Mesenchymal stem cell (in vitro differentiated cells and primary cell): Measurements from ENCODE around the gene FBXO11.
"Not testable (repeated sequence)": the region's sequence is repeated elsewhere in the genome, so short reads cannot be mapped to it uniquely, and the experiment has no call there.

Experiments
- DNase-seq: peaks from one replicate; pipeline ENCODE4 v3.0.0-alpha.2; 2013
- H2AFZ ChIP-seq: one replicate; pipeline ENCODE4 v1.6.1; 2013; ENCODE audit warnings: low read depth, mild to moderate bottlenecking, control low read depth, inconsistent platforms, low read length, moderate library complexity
- H2AK5ac ChIP-seq: 2 replicates; pipeline ENCODE4 v1.6.1; 2013; ENCODE audit warnings: low read length, moderate library complexity, mild to moderate bottlenecking, inconsistent platforms; ENCODE audit not compliant: severe bottlenecking
- H2BK120ac ChIP-seq: one replicate; pipeline ENCODE4 v1.6.1; 2013; ENCODE audit warnings: low read depth, mild to moderate bottlenecking, inconsistent platforms, low read length, moderate library complexity
- H2BK12ac ChIP-seq, 2 experiments: one replicate each; pipeline ENCODE4 v1.6.1; 2013; ENCODE audit warnings: inconsistent platforms in 2 of 2, low read length in 2 of 2, mild to moderate bottlenecking in 2 of 2, moderate library complexity in 2 of 2, control low read depth in 1 of 2
- H2BK15ac ChIP-seq: one replicate; pipeline ENCODE4 v1.6.1; 2013; ENCODE audit warnings: mild to moderate bottlenecking, low read depth, inconsistent platforms; ENCODE audit not compliant: poor library complexity, severe bottlenecking
- H2BK5ac ChIP-seq: 2 replicates; pipeline ENCODE4 v1.6.1; 2013; ENCODE audit warnings: low read depth, mild to moderate bottlenecking, low read length, control low read depth, inconsistent platforms; ENCODE audit not compliant: poor library complexity, severe bottlenecking
- H3K14ac ChIP-seq, 2 experiments: one replicate each; pipeline ENCODE4 v1.6.1; 2013; ENCODE audit warnings: inconsistent platforms in 2 of 2, low read length in 2 of 2, control low read depth in 1 of 2, mild to moderate bottlenecking in 1 of 2, moderate library complexity in 1 of 2
- H3K18ac ChIP-seq, 2 experiments: one replicate each; pipeline ENCODE4 v1.6.1; 2013; ENCODE audit warnings: inconsistent platforms in 2 of 2, low read length in 2 of 2, control low read depth in 1 of 2, low read depth in 1 of 2, mild to moderate bottlenecking in 1 of 2
- H3K23ac ChIP-seq, 2 experiments: one replicate each; pipeline ENCODE4 v1.6.1; 2013; ENCODE audit warnings: inconsistent platforms in 2 of 2, low read length in 2 of 2, mild to moderate bottlenecking in 2 of 2, moderate library complexity in 2 of 2, control low read depth in 1 of 2
- H3K27ac ChIP-seq: 2 replicates; pipeline ENCODE4 v1.5.1; 2013; ENCODE audit warnings: mild to moderate bottlenecking, moderate library complexity, low read length, control low read depth, inconsistent platforms; ENCODE audit not compliant: poor library complexity, severe bottlenecking
- H3K27me3 ChIP-seq, 2 experiments: 2 replicates each; pipeline versions ENCODE4 v1.6.1 to v1.7.0; 2013; ENCODE audit warnings: low read length in 2 of 2, mild to moderate bottlenecking in 2 of 2, moderate library complexity in 2 of 2, control low read depth in 1 of 2, inconsistent platforms in 1 of 2; ENCODE audit not compliant: control insufficient read depth in 1 of 2, insufficient read depth in 1 of 2
- H3K36me3 ChIP-seq, 2 experiments: 2 replicates each; pipeline versions ENCODE4 v1.6.1 to v1.7.0; 2013; ENCODE audit warnings: low read length in 2 of 2, control low read depth in 1 of 2, inconsistent platforms in 1 of 2, low read depth in 1 of 2, mild to moderate bottlenecking in 1 of 2; ENCODE audit not compliant: insufficient read depth in 2 of 2, control insufficient read depth in 1 of 2
- H3K4ac ChIP-seq, 2 experiments: one replicate each; pipeline ENCODE4 v1.6.1; 2013; ENCODE audit warnings: inconsistent platforms in 2 of 2, low read length in 2 of 2, mild to moderate bottlenecking in 2 of 2, moderate library complexity in 2 of 2, control low read depth in 1 of 2, low read depth in 1 of 2
- H3K4me1 ChIP-seq: 2 replicates; pipeline ENCODE4 v1.6.1; 2013; ENCODE audit warnings: low read depth, low read length, control low read depth; ENCODE audit not compliant: control insufficient read depth, insufficient read depth
- H3K4me2 ChIP-seq: 2 replicates; pipeline ENCODE4 v1.6.1; 2013; ENCODE audit warnings: low read length, mild to moderate bottlenecking, inconsistent platforms; ENCODE audit not compliant: poor library complexity, severe bottlenecking
- H3K4me3 ChIP-seq, 2 experiments: 2 replicates each; pipeline versions ENCODE4 v1.5.1 to v1.7.0; 2013; ENCODE audit warnings: low read length in 2 of 2, mild to moderate bottlenecking in 2 of 2, control low read depth in 1 of 2, low read depth in 1 of 2; ENCODE audit not compliant: insufficient read depth in 1 of 2
- H3K79me1 ChIP-seq: replicated peaks from 2 replicates; pipeline ENCODE4 v1.6.1; 2013; ENCODE audit warnings: mild to moderate bottlenecking, control low read depth, low read length, inconsistent platforms; ENCODE audit not compliant: poor library complexity, severe bottlenecking
- H3K9ac ChIP-seq: 2 replicates; pipeline ENCODE4 v1.7.0; 2013; ENCODE audit warnings: mild to moderate bottlenecking, low read length, moderate library complexity
- H3K9me3 ChIP-seq: 2 replicates; pipeline ENCODE4 v1.7.0; 2013; ENCODE audit warnings: mild to moderate bottlenecking, low read length; ENCODE audit not compliant: control insufficient read depth
- H4K8ac ChIP-seq: one replicate; pipeline ENCODE4 v1.6.1; 2013; ENCODE audit warnings: inconsistent platforms, mild to moderate bottlenecking, low read length, moderate library complexity
- H4K91ac ChIP-seq: one replicate; pipeline ENCODE4 v1.6.1; 2013; ENCODE audit warnings: mild to moderate bottlenecking, low read length, inconsistent platforms
- WGBS: methylation state at CpG from one replicate; pipeline ENCODE4 v1.1.7; 2013; ENCODE audit warnings: mixed read lengths; 5-methylcytosine and 5-hydroxymethylcytosine counted together

FBXO11 gene

GRCh38 chr2:47853067-47853777 is 53.1 kb downstream of the FBXO11 start:
- H3K4me2 ChIP-seq, H2BK12ac ChIP-seq, H2AK5ac ChIP-seq, H3K14ac ChIP-seq, H3K79me1 ChIP-seq, H2BK120ac ChIP-seq, H3K18ac ChIP-seq, H3K27ac ChIP-seq, H3K4me3 ChIP-seq, H3K27me3 ChIP-seq, H4K8ac ChIP-seq, H3K4ac ChIP-seq, H2BK15ac ChIP-seq, H3K9ac ChIP-seq, H3K23ac ChIP-seq, H3K4me1 ChIP-seq, H3K9me3 ChIP-seq, H3K36me3 ChIP-seq, H2AFZ ChIP-seq, H4K91ac ChIP-seq, H2BK5ac ChIP-seq: not testable (repeated sequence)
- WGBS = 98% methylated on average over 5 of the region's 8 CpGs
- DNase-seq = peak; percentile 27

GRCh38 chr2:47850198-47850597 is 56.1 kb downstream of the FBXO11 start:
- no peak overlapping the region for H4K8ac ChIP-seq
- peaks cover 5% of the 10 kb centered on the region for H3K79me1 ChIP-seq
- H2AK5ac ChIP-seq = no peak overlapping the region
- H3K9me3 ChIP-seq = no peaks in the 10 kb centered on the region
- no peak overlapping the region for H3K4ac ChIP-seq
- H3K14ac ChIP-seq = no peak overlapping the region
- no peak overlapping the region for H2AFZ ChIP-seq
- no peak overlapping the region for H3K4me3 ChIP-seq
- H3K4me1 ChIP-seq = no peaks in the 10 kb centered on the region
- no peak overlapping the region for H3K4me2 ChIP-seq
- WGBS = no CpG with 5 or more reads among the region's 1 CpG
- H3K23ac ChIP-seq = no peak overlapping the region
- no peak overlapping the region for H3K27ac ChIP-seq
- no peak overlapping the region for H2BK12ac ChIP-seq
- H3K18ac ChIP-seq = no peak overlapping the region
- H2BK15ac ChIP-seq = no peak overlapping the region
- no peak for DNase-seq
- H3K27me3 ChIP-seq = no peaks in the 10 kb centered on the region
- H4K91ac ChIP-seq = no peak overlapping the region
- H3K36me3 ChIP-seq = no peaks in the 10 kb centered on the region
- no peak overlapping the region for H2BK120ac ChIP-seq
- H3K9ac ChIP-seq = no peak overlapping the region
- H2BK5ac ChIP-seq = no peak overlapping the region

GRCh38 chr2:47849368-47849767 is 56.9 kb downstream of the FBXO11 start:
- Histone ChIP-seq H3K4me1 (no peaks in the 10 kb centered on the region), H2BK5ac (no peak overlapping the region)
- WGBS = 100% methylated on average over 1 of the region's 2 CpGs

DNA sequence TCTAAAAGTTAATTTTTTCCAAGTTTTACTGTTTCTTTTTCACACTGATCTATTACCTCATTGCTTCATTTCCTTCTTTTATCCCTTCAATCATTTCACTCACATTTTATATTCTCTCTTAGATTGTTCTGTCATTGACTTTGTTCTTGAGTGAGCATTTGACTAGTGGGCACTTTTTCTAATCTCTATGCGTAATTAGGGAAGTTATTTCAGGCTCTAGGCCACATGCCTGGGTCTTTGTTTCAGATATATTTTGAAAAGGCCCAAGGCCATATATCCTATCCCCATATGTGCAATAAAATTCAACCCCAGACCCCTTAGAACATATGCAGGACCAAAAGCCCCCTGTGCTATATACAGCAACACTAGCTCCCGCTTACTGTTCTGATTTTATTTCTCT is 62.1 kb downstream of the FBXO11 start:
- Histone ChIP-seq H3K9me3 (no peaks in the 10 kb centered on the region), H3K4me1 (no peaks in the 10 kb centered on the region), H3K14ac (no peak overlapping the region), H3K4ac (no peak overlapping the region), H2BK5ac (no peak overlapping the region), H2AFZ (no peak overlapping the region), H3K9ac (no peak overlapping the region), H3K27me3 (no peaks in the 10 kb centered on the region), H3K79me1 (peaks cover 10% of the 10 kb centered on the region), H3K36me3 (peaks cover 0 to 7% of the 10 kb centered on the region in 2 experiments), H3K4me2 (no peak overlapping the region), H3K4me3 (no peak overlapping the region), H3K23ac (no peak overlapping the region), H4K91ac (no peak overlapping the region), H2BK12ac (no peak overlapping the region), H3K27ac (no peak overlapping the region), H2BK15ac (no peak overlapping the region), H4K8ac (no peak overlapping the region), H2AK5ac (no peak overlapping the region), H2BK120ac (no peak overlapping the region), H3K18ac (no peak overlapping the region)
- WGBS = 96% methylated on average over 1 of the region's 2 CpGs
- DNase-seq = no peak

More at GRCh38 chr2:47849368-47849767, 56.9 kb downstream of the FBXO11 start:
- no peaks in the 10 kb centered on the region for H3K9me3 ChIP-seq
- no peak overlapping the region for H2AFZ ChIP-seq
- H3K4ac ChIP-seq = no peak overlapping the region
- H3K27ac ChIP-seq = no peak overlapping the region
- H3K18ac ChIP-seq = no peak overlapping the region
- peaks cover 6% of the 10 kb centered on the region for H3K79me1 ChIP-seq
- no peak overlapping the region for H2BK15ac ChIP-seq
- no peak overlapping the region for H3K4me2 ChIP-seq
- no peak overlapping the region for H2AK5ac ChIP-seq
- no peak overlapping the region for H3K23ac ChIP-seq
- no peak for DNase-seq
- no peak overlapping the region for H4K91ac ChIP-seq
- no peak overlapping the region for H2BK120ac ChIP-seq
- H3K27me3 ChIP-seq = no peaks in the 10 kb centered on the region
- H3K9ac ChIP-seq = no peak overlapping the region
- H3K14ac ChIP-seq = no peak overlapping the region
- H2BK12ac ChIP-seq = no peak overlapping the region
- no peak overlapping the region for H4K8ac ChIP-seq
- no peaks in the 10 kb centered on the region for H3K36me3 ChIP-seq
- H3K4me3 ChIP-seq = no peak overlapping the region
